Mononuclear cell (primary cell): ENCODE data around the gene ZSCAN20. TPM values are rescaled to one million over a fixed set of nuclear protein-coding genes. Genes with fewer than 3 reads are reported as not detected.

Source experiments
- H3K27me3 ChIP-seq: 2 replicates; pipeline ENCODE4 v1.6.0; 2011; ENCODE audit warnings: low read length, control low read depth; ENCODE audit not compliant: insufficient read depth
- H3K4me1 ChIP-seq: 2 replicates; pipeline ENCODE4 v1.5.1; 2011; ENCODE audit warnings: mild to moderate bottlenecking, low read length, control low read depth; ENCODE audit not compliant: insufficient read depth
- H3K4me3 ChIP-seq: 2 replicates; pipeline ENCODE4 v1.5.1; 2011; ENCODE audit warnings: mild to moderate bottlenecking, low read length, moderate library complexity
- H3K9me3 ChIP-seq: 2 replicates; pipeline ENCODE4 v1.5.1; 2011; ENCODE audit warnings: low read depth, mild to moderate bottlenecking, control low read depth, low read length
- total RNA-seq: library from RNA; depleted of rRNA; stranded (reverse); fragments of >200 nt; gene quantifications from one replicate; pipeline ENCODE4 v1.2.3, GENCODE V29; 2012

ZSCAN20 gene
- total RNA-seq, 1 donor, result 0.10 TPM

- H3K4me3 ChIP-seq, result no peak overlapping the region
- H3K27me3 ChIP-seq, result no peaks in the 10 kb centered on the region
- H3K4me1 ChIP-seq, result peaks cover 21% of the 10 kb centered on the region
- H3K9me3 ChIP-seq, result no peaks in the 10 kb centered on the region
These were observed 33.9 kb upstream of the ZSCAN20 start for GRCh38 chr1:33438364-33439160.

GRCh38 chr1:33439662-33440061 lies 32.8 kb upstream of the ZSCAN20 start:
- H3K4me3 ChIP-seq, result no peak overlapping the region
- no peaks in the 10 kb centered on the region for H3K9me3 ChIP-seq
- peaks cover 11% of the 10 kb centered on the region for H3K4me1 ChIP-seq
- no peaks in the 10 kb centered on the region for H3K27me3 ChIP-seq

- Histone ChIP-seq H3K9me3 (no peaks in the 10 kb centered on the region), H3K4me1 (peaks cover 11% of the 10 kb centered on the region), H3K27me3 (no peaks in the 10 kb centered on the region), H3K4me3 (no peak overlapping the region)
These were observed 31.2 kb upstream of the ZSCAN20 start for GRCh38 chr1:33441088-33441745.

- Histone ChIP-seq H3K9me3 (no peaks in the 10 kb centered on the region), H3K4me3 (no peak overlapping the region), H3K4me1 (peaks cover 11% of the 10 kb centered on the region), H3K27me3 (no peaks in the 10 kb centered on the region)
These were observed 30.3 kb upstream of the ZSCAN20 start for GRCh38 chr1:33442141-33442540.

GRCh38 chr1:33443080-33443704 lies 29.3 kb upstream of the ZSCAN20 start:
- peaks cover 11% of the 10 kb centered on the region for H3K4me1 ChIP-seq
- H3K9me3 ChIP-seq, result no peaks in the 10 kb centered on the region
- no peak overlapping the region for H3K4me3 ChIP-seq
- no peaks in the 10 kb centered on the region for H3K27me3 ChIP-seq

GRCh38 chr1:33443705-33444180 lies 28.7 kb upstream of the ZSCAN20 start:
- no peaks in the 10 kb centered on the region for H3K9me3 ChIP-seq
- H3K4me3 ChIP-seq, result no peak overlapping the region
- H3K4me1 ChIP-seq, result peaks cover 11% of the 10 kb centered on the region
- no peaks in the 10 kb centered on the region for H3K27me3 ChIP-seq

GRCh38 chr1:33445108-33445507 lies 27.3 kb upstream of the ZSCAN20 start:
- Histone ChIP-seq H3K27me3 (no peaks in the 10 kb centered on the region), H3K9me3 (no peaks in the 10 kb centered on the region), H3K4me3 (no peak overlapping the region), H3K4me1 (peaks cover 11% of the 10 kb centered on the region)

- Histone ChIP-seq H3K9me3 (no peaks in the 10 kb centered on the region), H3K27me3 (no peaks in the 10 kb centered on the region), H3K4me3 (no peak overlapping the region), H3K4me1 (peaks cover under 1% of the 10 kb centered on the region)
These were observed 25.9 kb upstream of the ZSCAN20 start for GRCh38 chr1:33446590-33446989.

GRCh38 chr1:33454646-33455282 lies 17.7 kb upstream of the ZSCAN20 start:
- no peaks in the 10 kb centered on the region for H3K27me3 ChIP-seq
- no peaks in the 10 kb centered on the region for H3K9me3 ChIP-seq
- no peak overlapping the region for H3K4me3 ChIP-seq
- H3K4me1 ChIP-seq, result peaks cover 22% of the 10 kb centered on the region

GRCh38 chr1:33455539-33456501 lies 16.6 kb upstream of the ZSCAN20 start:
- H3K4me1 ChIP-seq, result peaks cover 32% of the 10 kb centered on the region
- H3K4me3 ChIP-seq, result no peak overlapping the region
- no peaks in the 10 kb centered on the region for H3K9me3 ChIP-seq
- no peaks in the 10 kb centered on the region for H3K27me3 ChIP-seq

GRCh38 chr1:33456502-33456886 lies 16.0 kb upstream of the ZSCAN20 start:
- H3K9me3 ChIP-seq, result no peaks in the 10 kb centered on the region
- H3K27me3 ChIP-seq, result no peaks in the 10 kb centered on the region
- peaks cover 39% of the 10 kb centered on the region for H3K4me1 ChIP-seq
- no peak overlapping the region for H3K4me3 ChIP-seq

GRCh38 chr1:33459691-33460090 lies 12.8 kb upstream of the ZSCAN20 start:
- no peaks in the 10 kb centered on the region for H3K9me3 ChIP-seq
- H3K4me3 ChIP-seq, result no peak overlapping the region
- peaks cover 57% of the 10 kb centered on the region for H3K4me1 ChIP-seq
- H3K27me3 ChIP-seq, result no peaks in the 10 kb centered on the region

- Histone ChIP-seq H3K4me3 (no peak overlapping the region), H3K9me3 (no peaks in the 10 kb centered on the region), H3K27me3 (no peaks in the 10 kb centered on the region), H3K4me1 (peaks cover 56% of the 10 kb centered on the region)
These were observed 12.3 kb upstream of the ZSCAN20 start for GRCh38 chr1:33460144-33460543.

- H3K27me3 ChIP-seq, result no peaks in the 10 kb centered on the region
- no peak overlapping the region for H3K4me3 ChIP-seq
- peaks cover 46% of the 10 kb centered on the region for H3K4me1 ChIP-seq
- no peaks in the 10 kb centered on the region for H3K9me3 ChIP-seq
These were observed 11.4 kb upstream of the ZSCAN20 start for GRCh38 chr1:33460947-33461629.
